Caco-2 (cell line): ENCODE results near the gene FAM107B. TPM values are rescaled to one million over a fixed set of nuclear protein-coding genes. Genes with fewer than 3 reads are reported as not detected.

Experiments used
- BruUV-seq: library from RNA; stranded (reverse); fragments of 400-500 nt; replicated peaks from 2 replicates; lab custom pipeline; 2021; lab: Mats Ljungman, UMichigan
- CTCF ChIA-PET: fragments of 300-600 bp; sonication (Branson Sonifier 250); formaldehyde crosslinking; loops from one replicate; lab custom pipeline; 2022; ENCODE audit warnings: antibody characterized with exemption; lab: Charles Lee
- POLR2A ChIA-PET: fragments of 300-600 bp; sonication (Branson Sonifier 250); formaldehyde crosslinking; loops from one replicate; lab custom pipeline; 2022; ENCODE audit warnings: antibody characterized with exemption; lab: Charles Lee
- DNase-seq, 2 experiments: peaks; one replicate each; pipeline versions ENCODE4 v3.0.0 to v3.0.0-alpha.2; 2020 to 2022
- H3K27me3 ChIP-seq: replicated peaks from 2 replicates; pipeline ENCODE4 v1.6.0; 2011; ENCODE audit warnings: low read length; ENCODE audit not compliant: control insufficient read depth, insufficient read depth
- H3K36me3 ChIP-seq: 2 replicates; pipeline ENCODE4 v1.5.1; 2011; ENCODE audit warnings: low read length; ENCODE audit not compliant: control insufficient read depth, insufficient read depth
- H3K4me1 ChIP-seq: fragments of 250-450 bp; sonication (Bioruptor Pico); 2 replicates; pipeline ENCODE4 v1.5.1; 2020; ENCODE audit warnings: mild to moderate bottlenecking
- H3K4me3 ChIP-seq: 2 replicates; pipeline ENCODE4 v1.5.1; 2011; ENCODE audit warnings: low read depth, mild to moderate bottlenecking, control low read depth, low read length
- H3K9me3 ChIP-seq: fragments of 250-450 bp; sonication (Bioruptor Pico); 2 replicates; pipeline ENCODE4 v1.5.1; 2020; ENCODE audit warnings: mild to moderate bottlenecking, moderate library complexity
- H3K27ac Mint-ChIP-seq: one replicate; pipeline ENCODE4 v1.8.0; 2022; ENCODE audit warnings: mixed read lengths; ENCODE audit not compliant: unreplicated experiment
- H3K27me3 Mint-ChIP-seq: one replicate; pipeline ENCODE4 v1.8.0; 2022; ENCODE audit warnings: mixed read lengths; ENCODE audit not compliant: insufficient read depth, unreplicated experiment
- H3K36me3 Mint-ChIP-seq: one replicate; pipeline ENCODE4 v1.8.0; 2022; ENCODE audit warnings: mild to moderate bottlenecking, mixed read lengths; ENCODE audit not compliant: insufficient read depth, unreplicated experiment
- H3K4me1 Mint-ChIP-seq: one replicate; pipeline ENCODE4 v1.8.0; 2022; ENCODE audit warnings: low read depth, mixed read lengths; ENCODE audit not compliant: unreplicated experiment
- H3K4me3 Mint-ChIP-seq: one replicate; pipeline ENCODE4 v1.8.0; 2022; ENCODE audit warnings: mild to moderate bottlenecking, moderate library complexity, mixed read lengths; ENCODE audit not compliant: unreplicated experiment
- H3K9me3 Mint-ChIP-seq: one replicate; pipeline ENCODE4 v1.8.0; 2022; ENCODE audit warnings: mixed read lengths; ENCODE audit not compliant: unreplicated experiment
- CTCF ChIP-seq, 2 experiments: fragments of 200-600 bp in 1 of 2; IDR thresholded peaks; 1 replicate in 1 of 2; 2 replicates in 1 of 2; pipeline versions ENCODE4 v1.5.1 to v1.8.0; 2011 to 2022; ENCODE audit warnings: antibody characterized with exemption in 1 of 2, control low read depth in 1 of 2, inconsistent platforms in 1 of 2, low read depth in 1 of 2, low read length in 1 of 2, mild to moderate bottlenecking in 1 of 2, moderate library complexity in 1 of 2; ENCODE audit not compliant: insufficient read depth in 1 of 2, severe bottlenecking in 1 of 2, unreplicated experiment in 1 of 2
- intact Hi-C: fragments of 100-400 bp; cut with micrococcal nuclease; formaldehyde crosslinking; loops from one replicate; pipeline ENCODE4 v1.10.0; 2022; ENCODE audit not compliant: unreplicated experiment
- total RNA-seq: library from RNA; stranded (reverse); gene quantifications from 2 replicates; pipeline ENCODE4 v1.2.3, GENCODE V29; 2022

Gene FAM107B
- total RNA-seq, 1 experiment from 2014 or later = 206 TPM

- BruUV-seq = no TSS peak
- Mint-ChIP-seq H3K4me1 (peaks cover 18% of the 10 kb centered on the region), H3K27ac (no peak overlapping the region), H3K4me3 (no peak overlapping the region), H3K9me3 (peaks cover 27% of the 10 kb centered on the region), H3K27me3 (no peaks in the 10 kb centered on the region), H3K36me3 (peaks cover 11% of the 10 kb centered on the region)
- intact Hi-C loops = no loop called here
- POLR2A ChIA-PET = no interaction called here
- Histone ChIP-seq H3K4me1 (peaks cover 24% of the 10 kb centered on the region), H3K4me3 (no peak overlapping the region), H3K36me3 (no peaks in the 10 kb centered on the region), H3K9me3 (peaks cover 25% of the 10 kb centered on the region), H3K27me3 (no peaks in the 10 kb centered on the region)
- DNase-seq = no peak
- no peak for TF ChIP-seq CTCF (IDR thresholded peaks at IDR 0.05; ENCODE audit: insufficient read depth in 1 of 2, low read depth in 1 of 2, low read length in 1 of 2, severe bottlenecking in 1 of 2, unreplicated experiment in 1 of 2)
- CTCF ChIA-PET = interaction anchor here (0.5 kb wide), 1 partner anchor 9 kb away, joined by 6 read pairs; no protein-coding TSS in a partner anchor
These were observed 9.9 kb upstream of the FAM107B start for GRCh38 chr10:14784459-14785055.

- H3K4me1 ChIP-seq = peaks cover 37% of the 10 kb centered on the region
- no peaks in the 10 kb centered on the region for H3K36me3 ChIP-seq
- H3K9me3 ChIP-seq = peaks cover 25% of the 10 kb centered on the region
- Mint-ChIP-seq H3K27ac (peak overlapping the region; percentile 90), H3K36me3 (peaks cover 11% of the 10 kb centered on the region), H3K4me1 (peaks cover 35% of the 10 kb centered on the region), H3K27me3 (no peaks in the 10 kb centered on the region), H3K4me3 (peak overlapping the region; percentile 49), H3K9me3 (peaks cover 20% of the 10 kb centered on the region)
- ChIA-PET CTCF (interaction anchor here (0.6 kb wide), 1 partner anchor 144 kb away, joined by 3 read pairs; no protein-coding TSS in a partner anchor), POLR2A (interaction anchor here (0.7 kb wide), 1 partner anchor 1431 kb away, joined by 6 read pairs; no protein-coding TSS in a partner anchor)
- BruUV-seq = TSS peak; percentile 93
- H3K4me3 ChIP-seq = no peak overlapping the region
- no peak for TF ChIP-seq CTCF (IDR thresholded peaks at IDR 0.05; ENCODE audit: insufficient read depth in 1 of 2, low read depth in 1 of 2, low read length in 1 of 2, severe bottlenecking in 1 of 2, unreplicated experiment in 1 of 2)
- DNase-seq = peak; percentile 91 to 96
- intact Hi-C loops = loop anchor here (2.0 kb wide), 1 partner anchor 38 kb away; no protein-coding TSS in a partner anchor
- H3K27me3 ChIP-seq = no peaks in the 10 kb centered on the region
These were observed 8.1 kb upstream of the FAM107B start for GRCh38 chr10:14782691-14783363.

- peaks cover 25% of the 10 kb centered on the region for H3K9me3 ChIP-seq
- no peak overlapping the region for H3K4me3 ChIP-seq
- H3K36me3 Mint-ChIP-seq = peaks cover 11% of the 10 kb centered on the region
- CTCF ChIA-PET = no interaction called here
- no peaks in the 10 kb centered on the region for H3K27me3 Mint-ChIP-seq
- H3K27ac Mint-ChIP-seq = peak overlapping the region; percentile 90
- no peak overlapping the region for H3K4me3 Mint-ChIP-seq
- POLR2A ChIA-PET = interaction anchor here (0.7 kb wide), 1 partner anchor 1430 kb away, joined by 6 read pairs; no protein-coding TSS in a partner anchor
- H3K4me1 Mint-ChIP-seq = peaks cover 35% of the 10 kb centered on the region
- DNase-seq = no peak
- no peak for TF ChIP-seq CTCF (IDR thresholded peaks at IDR 0.05; ENCODE audit: insufficient read depth in 1 of 2, low read depth in 1 of 2, low read length in 1 of 2, severe bottlenecking in 1 of 2, unreplicated experiment in 1 of 2)
- peaks cover 37% of the 10 kb centered on the region for H3K4me1 ChIP-seq
- H3K36me3 ChIP-seq = no peaks in the 10 kb centered on the region
- intact Hi-C loops = loop anchor here (2.0 kb wide), 1 partner anchor 39 kb away; no protein-coding TSS in a partner anchor
- H3K9me3 Mint-ChIP-seq = peaks cover 20% of the 10 kb centered on the region
- no TSS peak for BruUV-seq
- no peaks in the 10 kb centered on the region for H3K27me3 ChIP-seq
These were observed 7.1 kb upstream of the FAM107B start for GRCh38 chr10:14781763-14782162.
